ENCODE results near the gene ITLN1.

DNA sequence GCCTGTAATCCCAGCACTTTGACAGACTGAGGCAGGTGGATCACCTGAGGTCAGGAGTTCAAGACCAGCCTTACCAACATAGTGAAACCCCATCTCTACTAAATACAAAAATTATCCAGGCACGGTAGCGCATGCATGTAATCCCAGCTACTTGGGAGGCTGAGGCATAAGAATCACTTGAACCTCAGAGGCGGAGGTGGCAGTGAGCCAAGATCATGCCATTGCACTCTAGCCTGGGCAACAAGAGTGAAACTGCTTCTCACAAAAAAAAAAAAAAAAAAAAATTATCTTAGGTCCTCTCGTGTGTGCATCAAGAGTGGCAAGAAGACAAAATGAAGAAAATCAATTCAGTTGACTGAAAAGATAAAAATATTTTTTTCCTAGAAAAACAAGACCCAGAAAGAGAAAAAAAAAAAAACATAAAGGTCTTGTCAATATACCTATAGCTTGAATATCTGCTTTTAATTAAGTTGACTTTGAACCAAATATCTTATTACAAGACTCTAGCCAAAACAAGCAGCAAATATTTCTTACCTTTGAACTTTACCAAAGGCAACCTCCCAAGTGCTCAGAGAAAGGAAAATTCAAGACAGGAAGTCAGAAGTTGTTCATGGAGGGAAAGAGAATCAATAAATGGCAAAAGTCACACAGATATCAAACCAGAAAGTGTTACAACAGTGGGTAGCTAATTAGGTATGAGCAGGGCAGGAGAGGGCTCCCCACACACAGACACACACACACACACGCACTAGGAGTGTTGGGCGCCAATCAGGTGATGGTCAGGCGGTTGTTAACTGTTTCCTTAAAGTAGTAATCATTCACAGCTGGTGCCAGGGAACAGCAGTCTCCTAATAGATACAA lies 40.0 kb upstream of the ITLN1 start:
- no peak for TF ChIP-seq YY1 (IDR thresholded peaks at IDR 0.05; ENCODE audit: insufficient read depth, insufficient read length)
- no peak for TF ChIP-seq SUZ12 (IDR thresholded peaks at IDR 0.05; ENCODE audit: extremely low read depth, insufficient read depth, insufficient read length)

Data from NT2/D1 (cell line).